H1 (cell line): ENCODE measurements around the gene CNNM3.

ENCODE experiments used
- CTCF ChIP-seq, 3 experiments: IDR thresholded peaks; 1 replicate in 2 of 3; 2 replicates in 1 of 3; pipeline versions ENCODE4 v1.5.1 to v1.6.1; 2011; ENCODE audit warnings: low read length in 3 of 3, mild to moderate bottlenecking in 3 of 3, inconsistent platforms in 2 of 3, low read depth in 1 of 3, moderate library complexity in 1 of 3; ENCODE audit not compliant: insufficient read depth in 1 of 3; ENCODE audit errors: control extremely low read depth in 1 of 3
- EZH2 ChIP-seq: fragments of 200-600 bp; sonication (generic); IDR thresholded peaks from 2 replicates; pipeline ENCODE4 v1.7.1; 2012; ENCODE audit warnings: low read depth, mild to moderate bottlenecking, moderate library complexity, low read length, inconsistent platforms; ENCODE audit not compliant: severe bottlenecking
- RXRA ChIP-seq: IDR thresholded peaks from 2 replicates; pipeline ENCODE4 v1.6.1; 2011; ENCODE audit warnings: low read depth, mild to moderate bottlenecking, low read length, moderate library complexity; ENCODE audit not compliant: insufficient read depth
- SRF ChIP-seq: IDR thresholded peaks from 2 replicates; pipeline ENCODE4 v1.6.1; 2011; ENCODE audit warnings: mild to moderate bottlenecking, low read depth, low read length, moderate library complexity
- TEAD4 ChIP-seq: IDR thresholded peaks from 2 replicates; pipeline ENCODE4 v1.6.1; 2012; ENCODE audit warnings: low read depth, low read length, inconsistent platforms, mixed read lengths

GRCh38 chr2:96807127-96807471 lies 9.0 kb upstream of the CNNM3 start:
- TF ChIP-seq CTCF (IDR thresholded peaks at IDR 0.05; ENCODE audit: control extremely low read depth in 1 of 3, insufficient read depth in 1 of 3, low read depth in 1 of 3, low read length in 3 of 3) (no peak), RXRA (no peak), TEAD4 (no peak), EZH2 (no peak), SRF (no peak)
